ENCODE results near the gene ZNF142. TPM values are rescaled to one million over a fixed set of nuclear protein-coding genes. Genes with fewer than 3 reads are reported as not detected.

Gene ZNF142
- polyA plus RNA-seq, 3 donors: 0.72 to 15.6 (median 3.3) TPM

GRCh38 chr2:218662377-218662776 is 3.0 kb upstream of the ZNF142 start:
- Histone ChIP-seq H3K4me2 (replicated peaks; ENCODE audit: extremely low read depth, low read length, poor library complexity, severe bottlenecking) (no peak overlapping the region), H3K36me3 (replicated peaks in 1 of 2; ENCODE audit: control insufficient read depth in 1 of 2, insufficient read depth in 2 of 2, low read length in 2 of 2) (peaks cover 50 to 63% of the 10 kb centered on the region in 2 donors), H2AFZ (ENCODE audit: insufficient read depth, low read depth, low read length, poor library complexity, severe bottlenecking) (no peak overlapping the region), H3K9me3 (replicated peaks in 1 of 2; ENCODE audit: control insufficient read depth in 1 of 2, insufficient read depth in 1 of 2, low read length in 2 of 2) (no peaks in the 10 kb centered on the region), H3K9ac (ENCODE audit: insufficient read depth, low read length, poor library complexity, severe bottlenecking) (no peak overlapping the region), H3K4me1 (ENCODE audit: control insufficient read depth in 1 of 2, insufficient read depth in 2 of 2, low read length in 2 of 2) (peaks cover 15 to 19% of the 10 kb centered on the region in 2 donors), H3K27ac (ENCODE audit: low read depth in 1 of 2, low read length in 2 of 2) (no peak overlapping the region), H4K20me1 (ENCODE audit: insufficient read depth, low read length) (no peaks in the 10 kb centered on the region), H3K4me3 (replicated peaks in 1 of 3; ENCODE audit: low read depth in 2 of 3, low read length in 3 of 3) (no peak overlapping the region), H3K79me2 (ENCODE audit: insufficient read depth, low read length) (peaks cover 23% of the 10 kb centered on the region), H3K27me3 (ENCODE audit: control insufficient read depth in 2 of 2, insufficient read depth in 2 of 2, low read length in 2 of 2) (no peaks in the 10 kb centered on the region)
- Mint-ChIP-seq H3K4me1 (peaks cover 21% of the 10 kb centered on the region), H3K27me3 (ENCODE audit: low read depth in 3 of 3) (peaks cover 0 to 3% (median 0%) of the 10 kb centered on the region in 3 donors), H3K4me3 (no peak overlapping the region), H3K9me3 (no peaks in the 10 kb centered on the region), H3K36me3 (peaks cover 52 to 62% of the 10 kb centered on the region in 2 donors), H3K27ac (peak overlapping the region in 2 of 7 donors; percentile 20 to 26)
- WGBS (ENCODE audit: insufficient coverage): 90% methylated on average over 7 of the region's 7 CpGs
- TF ChIP-seq CTCF (IDR thresholded peaks at IDR 0.05): no peak
- DNase-seq: no peak
- intact Hi-C loops (cut with micrococcal nuclease): no loop called here

- intact Hi-C loops (cut with micrococcal nuclease): no loop called here
- H3K4me1 Mint-ChIP-seq: peaks cover 23% of the 10 kb centered on the region
- Histone ChIP-seq H3K9ac (ENCODE audit: insufficient read depth, low read length, poor library complexity, severe bottlenecking) (peak overlapping the region; percentile 63), H3K4me3 (replicated peaks in 1 of 3; ENCODE audit: low read depth in 2 of 3, low read length in 3 of 3) (peak overlapping the region; percentile 46 to 88 (median 87)), H3K27ac (ENCODE audit: low read depth in 1 of 2, low read length in 2 of 2) (peak overlapping the region in 1 of 2 donors; percentile 66), H3K4me1 (ENCODE audit: control insufficient read depth in 1 of 2, insufficient read depth in 2 of 2, low read length in 2 of 2) (peaks cover 15 to 19% of the 10 kb centered on the region in 2 donors), H3K9me3 (replicated peaks in 1 of 2; ENCODE audit: control insufficient read depth in 1 of 2, insufficient read depth in 1 of 2, low read length in 2 of 2) (no peaks in the 10 kb centered on the region), H3K4me2 (replicated peaks; ENCODE audit: extremely low read depth, low read length, poor library complexity, severe bottlenecking) (peak overlapping the region; percentile 87), H3K27me3 (ENCODE audit: control insufficient read depth in 2 of 2, insufficient read depth in 2 of 2, low read length in 2 of 2) (no peaks in the 10 kb centered on the region), H3K36me3 (replicated peaks in 1 of 2; ENCODE audit: control insufficient read depth in 1 of 2, insufficient read depth in 2 of 2, low read length in 2 of 2) (peaks cover 48 to 66% of the 10 kb centered on the region in 2 donors), H4K20me1 (ENCODE audit: insufficient read depth, low read length) (no peaks in the 10 kb centered on the region), H2AFZ (ENCODE audit: insufficient read depth, low read depth, low read length, poor library complexity, severe bottlenecking) (peak overlapping the region; percentile 92), H3K79me2 (ENCODE audit: insufficient read depth, low read length) (peaks cover 25% of the 10 kb centered on the region)
- H3K9me3 Mint-ChIP-seq: no peaks in the 10 kb centered on the region
- H3K27ac Mint-ChIP-seq: peak overlapping the region in 6 of 7 donors; percentile 76 to 91 (median 84)
- TF ChIP-seq CTCF (IDR thresholded peaks at IDR 0.05): no peak
- DNase-seq: no peak
- 21% methylated on average over 8 of the region's 8 CpGs for WGBS (ENCODE audit: insufficient coverage)
- no peaks in the 10 kb centered on the region for H3K27me3 Mint-ChIP-seq (ENCODE audit: low read depth in 3 of 3)
- peaks cover 52 to 60% of the 10 kb centered on the region in 2 donors for H3K36me3 Mint-ChIP-seq
- H3K4me3 Mint-ChIP-seq: peak overlapping the region; percentile 98 to 99
Measured at GRCh38 chr2:218659988-218660358, 550 bp upstream of the ZNF142 start.
